Endothelial cell of umbilical vein (primary cell): Measurements from ENCODE around the gene PLXDC2. TPM values are rescaled to one million over a fixed set of nuclear protein-coding genes. Genes with fewer than 3 reads are reported as not detected.

Experiments used
- BruUV-seq: library from RNA; stranded (reverse); fragments of 400-500 nt; replicated peaks from 2 replicates; lab custom pipeline; 2021; lab: Mats Ljungman, UMichigan
- CTCF ChIA-PET: fragments of 300-600, 350-600 bp; sonication (Branson Sonifier 250); formaldehyde crosslinking; loops from one replicate; lab custom pipeline; 2021; ENCODE audit warnings: antibody characterized with exemption, inconsistent platforms; lab: Charles Lee
- POLR2A ChIA-PET: fragments of 300-600, 350-600 bp; sonication (Branson Sonifier 250); formaldehyde crosslinking; loops from one replicate; lab custom pipeline; 2021; ENCODE audit warnings: antibody characterized with exemption, inconsistent platforms; lab: Charles Lee
- DNase-seq: peaks from one replicate; pipeline ENCODE4 v3.0.0-alpha.2; 2011; ENCODE audit warnings: low read depth, low spot score
- FAIRE-seq: peaks from 2 replicates; lab custom pipeline; 2011; peaks lifted over from hg19 to GRCh38; lab: Jason Lieb, UNC
- H2AFZ ChIP-seq: 2 replicates; pipeline ENCODE4 v1.6.0; 2012; ENCODE audit warnings: low read depth, low read length, control low read depth, inconsistent platforms
- H3K27ac ChIP-seq: 2 replicates; pipeline ENCODE4 v1.5.1; 2011; ENCODE audit warnings: low read depth, mild to moderate bottlenecking, control low read depth, low read length, moderate library complexity; ENCODE audit not compliant: insufficient read depth
- H3K27me3 ChIP-seq, 2 experiments: 2 replicates each; pipeline versions ENCODE4 v1.6.0 to v1.6.1; 2011; ENCODE audit warnings: low read length in 2 of 2, mixed read lengths in 1 of 2; ENCODE audit not compliant: control insufficient read depth in 2 of 2, insufficient read depth in 2 of 2
- H3K36me3 ChIP-seq, 2 experiments: 2 replicates in 1 of 2; 3 replicates in 1 of 2; pipeline ENCODE4 v1.5.1; 2011; ENCODE audit warnings: low read length in 2 of 2, mild to moderate bottlenecking in 1 of 2, moderate library complexity in 1 of 2; ENCODE audit not compliant: control insufficient read depth in 2 of 2, insufficient read depth in 2 of 2; ENCODE audit errors: extremely low read depth in 1 of 2
- H3K4me1 ChIP-seq: 3 replicates; pipeline ENCODE4 v1.5.1; 2011; ENCODE audit warnings: mild to moderate bottlenecking, low read length; ENCODE audit not compliant: control insufficient read depth, insufficient read depth; ENCODE audit errors: extremely low read depth
- H3K4me2 ChIP-seq: 2 replicates; pipeline ENCODE4 v1.6.1; 2011; ENCODE audit warnings: low read length, control low read depth, mixed read lengths; ENCODE audit not compliant: insufficient read depth
- H3K4me3 ChIP-seq, 3 experiments: fragments of 200-600 bp in 1 of 3; sonication (generic), shearing (Covaris generic) in 1 of 3; replicated peaks in 1 of 3; 2 replicates each; pipeline ENCODE4 v1.5.1; 2011 to 2016; ENCODE audit warnings: control low read depth in 3 of 3, low read length in 3 of 3, mild to moderate bottlenecking in 2 of 3, inconsistent platforms in 1 of 3, low read depth in 1 of 3, moderate library complexity in 1 of 3; ENCODE audit not compliant: insufficient read depth in 1 of 3
- H3K79me2 ChIP-seq: 2 replicates; pipeline ENCODE4 v1.6.0; 2012; ENCODE audit warnings: low read length, inconsistent platforms; ENCODE audit not compliant: control insufficient read depth, insufficient read depth
- H3K9ac ChIP-seq: replicated peaks from 2 replicates; pipeline ENCODE3; 2011; ENCODE audit warnings: low read length, control low read depth; ENCODE audit not compliant: insufficient read depth; ENCODE audit errors: extremely low read depth
- H3K9me1 ChIP-seq: replicated peaks from 3 replicates; pipeline ENCODE4 v1.6.0; 2011; ENCODE audit warnings: mild to moderate bottlenecking, low read length; ENCODE audit not compliant: control insufficient read depth, insufficient read depth; ENCODE audit errors: extremely low read depth
- H3K9me3 ChIP-seq: replicated peaks from 2 replicates; pipeline ENCODE4 v1.5.1; 2012; ENCODE audit warnings: low read length, inconsistent platforms; ENCODE audit not compliant: control insufficient read depth, insufficient read depth
- H4K20me1 ChIP-seq: replicated peaks from 2 replicates; pipeline ENCODE3; 2011; ENCODE audit warnings: mild to moderate bottlenecking, low read length; ENCODE audit not compliant: control insufficient read depth, insufficient read depth; ENCODE audit errors: extremely low read depth
- EZH2 ChIP-seq: IDR thresholded peaks from 2 replicates; pipeline ENCODE4 v1.6.1; 2012; ENCODE audit warnings: borderline replicate concordance, low read depth, mild to moderate bottlenecking, moderate library complexity, low read length, inconsistent platforms; ENCODE audit not compliant: severe bottlenecking
- GATA2 ChIP-seq: IDR thresholded peaks from 2 replicates; pipeline ENCODE4 v1.7.0; 2011; ENCODE audit warnings: low read depth, mild to moderate bottlenecking, moderate library complexity, mixed read lengths, low read length; ENCODE audit not compliant: insufficient read length, insufficient read depth
- MAX ChIP-seq: IDR thresholded peaks from 2 replicates; pipeline ENCODE4 v1.6.1; 2011; ENCODE audit not compliant: insufficient read depth, insufficient read length
- POLR2A ChIP-seq: IDR thresholded peaks from 2 replicates; pipeline ENCODE4 v1.6.1; 2012; ENCODE audit warnings: low read depth, mild to moderate bottlenecking, control low read depth, low read length
- dilution Hi-C: fragments of 300-500 bp; cut with MboI; formaldehyde crosslinking; loops from one replicate; pipeline ENCODE4 v1.15.0; 2019; ENCODE audit warnings: low sequenced_read_pairs; ENCODE audit not compliant: extremely low pct_ligation_motif_present
- intact Hi-C: fragments of 100-400 bp; cut with micrococcal nuclease; formaldehyde crosslinking; loops from one replicate; pipeline ENCODE4 v1.10.0; 2022
- polyA plus RNA-seq, 4 experiments: library from polyadenylated mRNA; depleted of rRNA in 3 of 4; stranded (reverse) in 3 of 4; unstranded in 1 of 4; fragments of >200 nt; gene quantifications; 2 replicates each; pipeline versions ENCODE4 v1.2.1 to v1.2.3, GENCODE V29; 2011 to 2012; ENCODE audit warnings: missing spikeins in 1 of 4
- total RNA-seq: library from RNA; stranded (reverse); gene quantifications from 2 replicates; pipeline ENCODE4 v1.2.3, GENCODE V29; 2021

PLXDC2 gene
- total and polyA plus RNA-seq, 2 donors (not counting 3 experiments of a cell fraction or from before 2014, with no cell fraction given): 0.32 to 1.2 TPM

GRCh38 chr10:19874791-19875190 is 58.6 kb downstream of the PLXDC2 start:
- Histone ChIP-seq H3K36me3 (no peaks in the 10 kb centered on the region), H3K79me2 (no peaks in the 10 kb centered on the region), H3K9me1 (no peaks in the 10 kb centered on the region), H3K27ac (no peak overlapping the region), H4K20me1 (no peaks in the 10 kb centered on the region), H3K4me1 (no peaks in the 10 kb centered on the region), H3K9me3 (no peaks in the 10 kb centered on the region), H3K27me3 (no peaks in the 10 kb centered on the region), H3K9ac (no peak overlapping the region), H3K4me3 (no peak overlapping the region), H3K4me2 (no peak overlapping the region), H2AFZ (no peak overlapping the region)
- dilution Hi-C loops: no loop called here
- FAIRE-seq (no peak), DNase-seq (no peak)
- TF ChIP-seq EZH2: no peak
- intact Hi-C loops: no loop called here
- BruUV-seq: no TSS peak
- ChIA-PET POLR2A (no interaction called here), CTCF (no interaction called here)

GRCh38 chr10:19876570-19876969 is 60.3 kb downstream of the PLXDC2 start:
- H3K4me2 ChIP-seq: no peak overlapping the region
- H4K20me1 ChIP-seq: no peaks in the 10 kb centered on the region
- ChIA-PET CTCF (no interaction called here), POLR2A (no interaction called here)
- H3K9me3 ChIP-seq: no peaks in the 10 kb centered on the region
- TF ChIP-seq GATA2: no peak
- TF ChIP-seq POLR2A: no peak
- no peak for TF ChIP-seq MAX
- no peaks in the 10 kb centered on the region for H3K79me2 ChIP-seq
- no peak overlapping the region for H3K27ac ChIP-seq
- H3K27me3 ChIP-seq: no peaks in the 10 kb centered on the region
- no peaks in the 10 kb centered on the region for H3K4me1 ChIP-seq
- dilution Hi-C loops (no loop called here), intact Hi-C loops (no loop called here)
- H3K9me1 ChIP-seq: no peaks in the 10 kb centered on the region
- FAIRE-seq (no peak), DNase-seq (no peak)
- H3K9ac ChIP-seq: no peak overlapping the region
- BruUV-seq: no TSS peak
- no peak overlapping the region for H2AFZ ChIP-seq
- no peak overlapping the region for H3K4me3 ChIP-seq
- H3K36me3 ChIP-seq: no peaks in the 10 kb centered on the region
